ENCODE measurements around the gene NUDT12. TPM values are rescaled to one million over a fixed set of nuclear protein-coding genes. Genes with fewer than 3 reads are reported as not detected.

NUDT12 gene
- total RNA-seq = 21.5 TPM

DNA sequence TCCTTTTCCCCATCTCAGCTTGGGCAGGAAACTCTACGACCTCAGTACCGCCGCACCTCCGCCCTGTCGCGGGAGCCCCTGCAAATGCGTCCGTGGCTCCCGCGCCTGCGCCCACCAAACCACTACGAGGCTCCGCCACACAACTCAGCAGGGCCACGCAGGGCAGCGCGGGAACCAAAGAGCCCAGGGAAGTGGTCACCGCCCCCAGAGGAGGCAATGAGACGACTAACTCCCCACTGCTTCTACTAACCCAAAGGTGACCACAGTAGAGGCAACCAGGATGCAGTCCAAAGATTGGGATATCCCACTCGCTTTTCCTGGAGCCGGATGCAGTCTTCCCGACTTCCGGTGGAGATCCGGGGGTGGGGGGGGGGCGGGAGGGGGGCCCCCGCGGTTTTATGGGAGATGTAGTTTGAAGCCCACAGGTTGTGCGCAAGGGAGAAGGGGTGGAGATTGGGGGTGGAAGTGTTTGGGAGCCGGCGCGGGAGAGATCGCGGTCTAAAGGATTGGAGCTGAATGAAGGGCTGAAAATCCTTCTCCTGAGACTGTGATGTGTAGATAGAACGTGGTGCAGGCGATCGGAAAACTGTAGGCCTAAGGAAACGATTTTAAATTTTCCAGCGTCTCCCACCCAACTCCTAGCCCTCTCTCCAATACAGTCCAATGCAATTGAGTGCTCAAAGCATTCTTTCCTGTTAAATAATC is at the start of gene NUDT12:
NUDT12 (minus strand) TSS at position 337 of the 705 bp plus-strand sequence. CDS start 2,541 bp downstream, outside the sequence.
- DNase-seq = peak; percentile 90

DNA sequence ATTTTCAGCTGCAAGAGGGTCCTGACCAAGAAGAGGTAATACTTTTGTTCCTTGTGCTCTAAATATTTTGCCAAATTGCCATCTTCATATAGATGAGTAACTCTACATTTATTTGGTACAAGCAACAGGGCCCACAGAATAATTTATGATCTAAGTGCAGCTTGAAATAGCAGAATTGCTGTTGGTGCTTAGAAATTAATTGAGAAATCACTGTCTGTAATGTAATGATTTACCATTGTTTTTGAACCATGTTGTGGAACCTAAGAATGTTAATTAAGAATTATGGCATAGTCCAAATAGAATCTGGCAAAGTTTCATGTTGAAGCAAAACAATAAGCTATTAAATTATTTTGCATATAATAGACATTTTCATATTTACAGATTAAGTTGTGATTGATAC is 44.8 kb upstream of the NUDT12 start:
- no peak for DNase-seq

DNA sequence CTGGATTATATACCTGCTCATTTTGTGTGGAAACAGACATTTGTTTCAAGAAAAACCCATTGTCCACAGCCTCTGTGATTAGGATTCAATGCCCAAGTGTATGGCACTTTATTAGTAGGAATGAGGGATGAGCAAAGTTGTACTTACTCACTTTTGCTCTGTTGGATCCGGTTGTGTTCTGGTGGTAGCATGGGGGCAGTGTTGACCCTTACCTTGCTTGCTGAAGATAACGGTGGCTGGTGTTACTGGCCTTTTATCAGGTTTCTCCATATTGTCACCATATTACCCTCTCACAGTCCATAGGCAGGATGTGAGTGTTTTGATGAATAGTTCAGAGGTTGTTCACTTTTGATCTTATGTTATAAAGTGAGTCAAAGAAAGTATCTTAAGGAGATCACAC is 42.7 kb upstream of the NUDT12 start:
- DNase-seq = no peak

DNA sequence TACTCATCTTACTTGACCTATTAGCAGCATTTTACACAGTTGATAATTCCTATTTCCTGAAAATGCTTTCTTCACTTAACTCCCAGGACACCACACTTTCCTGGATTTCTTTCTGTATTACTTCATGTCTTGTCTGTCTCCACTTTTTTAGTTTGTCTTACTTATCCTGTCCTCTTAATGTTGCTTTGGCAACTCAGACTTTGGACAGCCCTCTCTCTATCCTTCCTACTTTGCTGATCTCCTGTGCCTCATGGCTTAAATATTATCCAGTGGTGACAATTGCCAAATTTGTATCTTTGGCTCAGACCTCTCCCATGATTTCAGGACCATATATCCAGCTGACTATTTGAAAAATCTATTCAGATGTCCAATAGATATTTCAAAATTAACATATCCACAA is 39.8 kb upstream of the NUDT12 start:
- DNase-seq = no peak

DNA sequence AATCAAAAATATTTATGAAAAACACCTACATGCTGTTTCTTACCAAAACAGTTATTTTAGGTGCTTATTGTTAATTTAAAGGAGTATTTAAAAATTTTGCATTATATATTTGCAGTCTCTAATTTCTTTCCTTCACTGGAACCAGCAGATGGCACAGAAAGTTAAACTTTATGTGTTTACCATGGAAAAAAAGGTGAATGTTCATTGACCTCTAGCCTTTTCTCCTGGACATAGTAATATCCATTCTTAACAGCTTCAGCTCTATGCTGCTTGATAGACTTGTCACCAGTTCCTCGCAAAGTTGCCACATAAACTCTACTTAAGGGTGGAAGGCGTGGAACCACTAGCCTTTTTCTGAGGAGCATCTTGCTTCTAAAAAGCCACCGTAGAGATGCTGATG is 38.7 kb upstream of the NUDT12 start:
- DNase-seq = no peak

DNA sequence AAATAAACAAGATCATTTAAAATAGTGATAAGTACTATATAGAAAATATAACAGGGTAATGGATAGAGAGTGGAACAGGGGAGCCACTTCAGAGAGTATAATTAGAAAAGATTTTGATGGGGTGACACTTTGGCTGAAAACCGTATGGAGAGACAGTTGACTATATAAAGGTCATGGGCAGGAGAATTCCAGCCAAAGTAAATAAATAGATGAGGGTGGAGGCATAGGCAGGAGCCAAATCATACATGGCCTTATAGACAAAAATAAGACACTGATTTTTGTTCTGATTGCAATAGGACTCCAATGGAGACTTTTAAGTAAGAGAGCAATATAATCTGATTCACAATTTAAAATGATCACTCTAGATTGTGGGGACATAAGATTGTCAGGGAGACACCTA is 37.5 kb upstream of the NUDT12 start:
- DNase-seq = no peak

DNA sequence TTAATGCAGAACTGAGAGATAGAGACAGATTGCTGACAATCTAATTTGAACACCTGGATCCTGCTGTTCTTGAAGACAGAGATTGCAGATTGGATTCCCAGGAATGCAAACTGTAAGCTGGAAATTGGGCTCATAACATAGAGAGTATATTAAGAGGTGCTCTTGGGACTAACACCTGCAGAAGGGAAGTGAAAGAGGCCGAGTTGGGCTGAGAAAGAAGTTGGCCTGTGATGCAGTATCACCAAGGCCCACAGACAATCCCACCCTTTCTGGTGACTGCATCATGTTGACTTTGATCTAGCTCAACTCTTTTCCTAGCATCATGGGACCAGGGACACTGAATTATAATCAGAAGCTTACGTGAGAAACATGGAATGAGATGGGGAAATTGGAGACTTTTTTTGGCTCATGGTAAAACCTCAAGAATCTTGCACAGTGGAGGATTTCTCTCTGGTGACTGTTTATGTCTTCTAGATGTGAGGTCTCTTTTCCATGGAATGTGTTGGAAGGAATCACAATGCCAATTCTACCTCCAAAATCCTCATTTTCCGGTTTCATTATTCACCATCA is 36.5 kb upstream of the NUDT12 start:
- no peak for DNase-seq

DNA sequence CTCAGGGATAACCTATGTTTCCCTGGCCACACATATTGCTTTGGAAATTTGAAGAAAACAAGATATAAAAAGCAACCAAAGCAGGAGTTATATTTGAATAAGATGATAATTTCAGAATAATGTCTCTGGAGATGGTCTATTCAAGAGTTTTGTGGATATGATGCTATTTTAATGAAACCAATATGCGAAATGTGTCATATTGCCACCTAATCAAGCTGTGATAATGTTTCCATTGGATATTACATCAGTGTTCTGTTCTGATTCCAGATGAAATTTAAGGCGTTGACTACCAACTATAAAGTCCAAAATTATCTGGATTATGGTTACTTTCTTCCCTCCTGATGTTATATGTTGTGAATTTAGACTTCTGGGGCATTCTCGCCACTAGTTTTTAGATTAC is 27.6 kb upstream of the NUDT12 start:
- DNase-seq = no peak

DNA sequence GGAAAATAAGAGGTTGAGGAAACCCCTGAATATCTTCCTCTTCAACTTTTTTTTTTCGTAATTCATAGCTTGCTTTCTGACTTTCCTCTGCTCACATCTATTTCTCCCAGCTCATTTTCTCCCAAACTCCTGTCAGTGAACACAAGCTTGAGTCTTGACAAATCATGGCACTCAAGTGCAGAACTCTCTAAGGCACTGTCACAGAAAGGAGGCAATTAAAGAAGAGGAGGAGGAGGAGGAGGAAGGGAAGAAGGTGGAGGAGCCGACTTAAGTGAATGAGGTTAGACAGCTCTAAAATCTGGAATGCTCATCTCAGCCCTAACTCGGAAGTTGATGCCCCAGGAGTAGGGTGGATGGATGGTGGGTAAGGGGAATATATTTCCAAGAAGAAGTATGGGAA is 27.2 kb upstream of the NUDT12 start:
- DNase-seq = no peak

DNA sequence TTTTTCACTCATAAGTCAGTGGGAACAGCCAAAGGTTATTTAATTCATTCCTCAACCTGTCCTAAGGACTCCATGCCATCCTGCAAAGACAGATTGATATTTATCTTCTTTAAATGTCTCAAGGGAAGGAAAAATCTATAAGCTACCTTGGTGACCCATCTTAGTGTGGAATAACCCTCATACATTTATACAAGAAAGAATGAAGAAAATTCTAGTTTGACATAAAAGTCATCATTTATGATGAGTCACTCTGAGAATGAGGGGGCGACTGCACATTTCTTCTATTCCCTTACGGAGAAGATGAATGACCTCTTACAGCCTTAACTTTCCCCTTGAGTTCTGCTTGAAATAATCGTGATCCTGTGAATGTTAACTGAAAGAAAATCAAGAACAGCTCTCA is 26.8 kb upstream of the NUDT12 start:
- DNase-seq = no peak

DNA sequence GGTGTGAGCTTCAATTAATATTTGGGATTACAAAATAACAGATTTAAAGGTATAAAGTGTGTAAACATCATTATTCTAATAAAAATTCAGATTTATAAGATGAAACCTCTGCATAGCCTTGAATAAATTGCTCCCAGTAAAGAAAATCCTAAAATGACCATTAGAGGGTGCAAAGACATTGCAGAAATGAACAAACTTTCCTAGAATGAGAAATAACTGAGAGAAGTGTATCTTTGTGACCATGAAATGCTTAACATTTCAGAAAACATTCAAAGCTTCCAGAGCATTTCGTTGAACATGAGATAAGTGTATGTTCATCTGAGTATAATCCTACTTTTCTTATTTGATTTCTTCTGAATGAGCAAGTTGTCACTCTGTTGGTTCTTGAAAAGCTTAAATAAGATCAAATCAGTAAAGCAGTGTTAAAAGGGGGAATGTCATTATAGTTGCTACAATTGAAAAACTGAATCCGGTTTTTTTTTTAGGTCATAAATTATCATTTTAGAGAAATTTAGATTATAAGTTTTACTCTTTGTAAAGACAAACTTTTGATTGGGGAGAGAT is 24.7 kb upstream of the NUDT12 start:
- DNase-seq = peak; percentile 63

DNA sequence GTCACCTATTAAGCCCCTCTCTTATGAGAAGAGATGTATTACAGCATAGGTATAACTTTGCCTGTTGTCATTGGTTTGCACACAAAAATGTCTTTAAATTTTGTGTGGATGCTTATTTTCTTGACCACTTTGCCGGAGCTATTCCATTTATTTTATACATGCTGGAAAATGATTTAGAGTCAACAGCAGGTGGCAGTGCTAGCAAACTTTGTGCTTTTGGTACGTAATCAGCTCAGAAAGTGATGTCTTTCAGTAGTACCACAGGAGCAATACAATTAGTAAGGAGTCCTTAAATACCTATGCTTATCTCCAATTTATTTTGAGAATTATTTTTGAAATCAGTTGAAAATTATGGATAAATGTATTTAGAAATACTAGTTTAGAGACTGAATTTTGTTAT is 19.8 kb upstream of the NUDT12 start:
- peak; percentile 72 for DNase-seq

DNA sequence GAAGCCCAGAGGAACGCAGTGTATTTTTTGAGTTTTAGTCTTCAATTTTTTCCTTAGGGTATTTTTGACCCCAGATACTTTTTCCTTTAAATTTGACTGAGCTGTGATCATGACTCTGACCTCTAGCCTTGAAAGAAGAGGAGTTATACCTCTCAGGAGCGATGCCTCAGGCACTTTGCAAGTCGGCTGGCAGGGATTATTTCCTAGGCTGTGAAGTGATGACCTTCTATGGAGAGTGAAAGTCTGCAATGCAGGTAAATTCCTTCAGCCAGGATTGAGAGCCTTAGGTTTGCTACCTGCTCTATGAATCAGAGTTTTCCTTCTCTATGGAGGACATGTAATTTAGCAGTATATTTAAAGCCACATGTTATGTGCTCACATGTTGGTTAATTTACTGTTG is 10.8 kb upstream of the NUDT12 start:
- DNase-seq = no peak

DNA sequence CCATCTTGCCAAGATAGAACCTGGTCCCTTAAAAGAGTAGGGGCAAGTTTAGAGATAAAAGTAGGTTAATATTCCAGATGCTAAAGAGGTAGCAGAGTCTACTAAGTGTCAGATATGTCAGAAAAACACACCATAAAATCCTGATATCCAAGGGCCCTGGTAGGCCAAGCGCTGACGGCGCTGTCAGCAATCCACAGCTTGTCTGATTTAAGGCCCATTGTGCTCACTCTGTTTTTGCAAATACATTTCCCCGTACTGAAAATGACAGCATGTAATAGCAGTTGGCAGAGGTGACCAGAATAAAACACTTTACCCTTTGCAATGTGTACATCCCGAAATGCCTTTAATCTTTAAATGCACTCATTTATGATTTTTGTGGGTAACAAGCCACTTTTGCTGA is 9.9 kb upstream of the NUDT12 start:
- no peak for DNase-seq

DNA sequence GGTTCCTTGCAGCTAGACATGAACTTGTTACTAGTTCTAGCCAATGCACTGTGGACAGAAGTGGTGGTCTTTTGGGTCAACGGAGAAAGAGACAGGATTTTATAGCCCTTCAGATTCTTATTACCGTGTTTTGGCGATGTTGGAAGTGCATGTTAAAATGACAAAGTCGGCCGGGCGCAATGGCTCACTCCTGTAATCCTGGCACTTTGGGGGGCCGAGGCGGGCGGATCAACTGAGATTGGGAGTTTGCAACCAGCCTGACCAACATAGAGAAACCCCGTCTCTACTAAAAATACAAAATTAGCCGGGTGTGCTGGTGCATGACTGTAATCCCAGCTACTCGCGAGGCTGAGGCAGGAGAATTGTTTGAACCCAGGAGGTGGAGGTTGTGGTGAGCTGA is 9.1 kb upstream of the NUDT12 start:
- no peak for DNase-seq

DNA sequence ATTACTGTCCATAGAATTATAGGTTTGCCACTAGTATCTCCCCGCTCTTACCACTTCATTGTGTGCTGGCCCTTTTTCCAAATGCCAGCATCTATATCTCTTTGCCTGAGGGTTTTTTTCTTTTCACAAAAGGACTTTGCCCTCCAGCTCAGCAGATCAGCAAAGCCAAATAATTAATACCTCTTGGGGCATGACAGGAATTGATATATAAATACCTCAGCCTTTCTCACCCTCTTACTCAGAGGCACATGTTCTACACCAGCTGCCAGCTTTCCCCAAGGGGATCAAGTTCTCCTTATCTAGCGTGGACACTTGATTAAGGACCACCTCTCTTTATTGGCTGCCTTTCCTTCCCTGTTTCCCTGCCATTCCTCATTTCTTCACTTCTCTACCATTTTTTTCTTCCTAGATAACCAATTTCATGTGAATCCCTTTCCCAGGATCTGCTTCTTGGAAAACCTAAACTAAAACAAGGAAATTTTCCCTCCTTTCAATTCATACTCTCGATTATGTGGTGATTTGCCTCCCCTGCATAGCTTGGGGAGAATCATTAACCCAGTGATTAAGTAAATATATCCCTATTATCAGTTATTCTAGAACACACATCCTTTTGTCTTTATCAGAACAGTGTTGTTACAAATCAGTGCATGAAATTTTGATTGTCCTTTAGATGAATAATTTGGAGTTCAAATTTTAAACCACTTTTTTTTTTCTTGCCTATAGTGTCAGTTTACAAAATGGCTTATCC is 6.9 kb upstream of the NUDT12 start:
- DNase-seq = peak; percentile 14

DNA sequence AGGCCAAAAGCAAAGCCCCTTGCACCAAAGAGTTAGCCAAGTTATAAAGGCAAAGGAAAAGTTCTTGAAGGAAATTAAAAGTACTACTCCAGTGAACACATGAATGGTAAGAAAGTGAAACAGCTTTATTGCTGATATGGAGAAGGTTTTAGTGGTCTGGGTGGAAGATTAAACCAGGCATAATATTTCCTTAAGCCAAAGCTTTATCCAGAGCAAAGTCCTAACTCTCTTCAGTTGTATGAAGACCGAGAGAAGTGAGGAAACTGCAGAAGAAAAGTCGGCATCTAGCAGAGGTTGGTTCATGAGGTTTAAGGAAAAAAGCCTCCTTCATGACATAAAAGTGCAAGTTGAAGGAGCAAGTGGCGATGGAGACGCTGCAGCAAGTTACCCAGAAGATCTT is 3.1 kb upstream of the NUDT12 start:
- DNase-seq = no peak

DNA sequence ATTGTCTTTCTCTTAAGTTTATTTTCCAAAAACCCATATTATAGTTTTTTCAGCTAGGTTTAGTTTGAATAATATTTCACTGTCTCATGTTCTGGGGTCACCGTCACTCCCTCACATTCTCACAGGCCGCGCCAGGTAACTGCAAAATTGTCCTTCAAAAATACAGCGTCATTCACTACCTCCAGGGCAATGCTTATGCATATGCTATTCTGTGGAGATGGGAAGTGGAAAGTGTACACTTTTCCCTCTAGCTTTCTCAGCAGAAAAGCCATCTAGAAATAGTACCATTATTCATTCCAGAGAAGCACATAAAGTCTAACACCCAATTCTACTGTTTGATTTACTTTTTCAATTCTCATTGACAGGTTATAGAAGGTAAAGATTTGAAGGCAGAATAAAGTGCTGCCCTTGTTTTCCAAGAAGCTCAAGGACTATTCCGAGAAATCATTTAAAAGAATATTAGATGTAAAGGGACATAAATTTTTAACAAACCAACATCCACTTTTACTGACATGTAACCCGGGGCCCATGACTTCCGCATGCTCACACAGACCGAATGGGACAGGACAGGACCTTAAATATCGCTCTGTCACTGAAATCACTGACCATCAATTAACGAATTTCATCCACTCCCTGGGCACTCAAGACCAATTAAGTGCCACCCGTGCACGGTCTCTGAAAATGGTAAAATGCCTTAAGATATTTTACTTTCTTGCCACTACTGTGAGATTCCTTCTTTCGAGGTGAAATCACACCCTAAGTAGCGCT is 720 bp downstream of the NUDT12 start:
- no peak for DNase-seq

DNA sequence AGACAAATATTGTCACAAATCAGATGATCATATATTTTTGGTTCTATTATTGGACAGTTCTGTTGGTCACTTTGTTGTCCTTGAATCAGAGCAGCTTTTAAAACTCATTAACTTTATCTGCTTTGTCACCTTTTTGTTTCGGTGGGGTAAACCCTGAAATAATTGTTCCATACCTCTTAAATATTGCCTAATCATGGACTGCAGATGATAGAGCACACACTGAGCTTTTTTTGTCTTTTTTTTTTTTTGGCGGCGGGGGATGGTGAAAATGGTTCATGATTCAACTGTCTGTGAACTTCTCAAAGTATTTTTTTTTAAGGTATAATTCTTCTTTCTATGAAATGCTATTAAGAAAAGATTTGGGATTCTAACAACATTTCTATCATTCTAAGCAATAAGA is 1.8 kb downstream of the NUDT12 start:
- DNase-seq = no peak

DNA sequence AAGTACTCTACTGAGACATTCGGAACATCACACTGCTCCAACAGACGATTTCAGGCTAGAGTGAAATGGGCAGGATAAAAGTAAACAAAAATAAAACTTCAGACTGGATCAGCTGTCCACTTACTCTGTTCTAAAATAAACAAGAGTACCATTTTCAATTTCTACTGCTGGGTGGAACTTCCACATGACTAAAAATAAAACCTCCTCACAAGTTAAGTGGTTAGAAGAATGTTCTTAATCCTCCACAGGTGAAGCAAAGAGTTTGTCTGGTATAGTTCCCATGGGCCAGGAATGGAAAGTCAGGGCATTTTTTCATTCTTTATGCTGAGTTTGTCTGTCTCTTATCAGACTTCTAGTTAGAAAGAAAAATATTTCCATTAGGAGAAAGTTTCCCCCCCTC is 15.7 kb downstream of the NUDT12 start:
- peak; percentile 8 for DNase-seq

DNA sequence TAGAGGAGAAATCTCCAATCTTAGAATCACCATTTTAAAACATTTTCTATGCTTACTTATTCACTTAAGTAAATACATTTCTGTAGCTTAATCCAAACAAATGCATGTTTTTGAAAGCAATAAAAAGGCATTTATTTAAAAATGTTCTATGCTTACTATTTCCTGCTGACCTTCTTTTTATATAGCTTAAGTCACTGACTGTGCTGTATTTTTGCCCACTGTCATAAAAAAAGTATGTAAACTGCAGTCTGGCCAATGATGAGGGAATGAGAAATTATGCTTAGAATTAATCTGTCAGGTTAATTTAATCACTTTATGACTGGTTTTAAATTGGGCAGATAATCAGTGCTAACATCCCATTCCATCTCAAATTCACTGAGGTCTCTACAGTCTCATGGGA is 20.1 kb downstream of the NUDT12 start:
- DNase-seq = no peak

DNA sequence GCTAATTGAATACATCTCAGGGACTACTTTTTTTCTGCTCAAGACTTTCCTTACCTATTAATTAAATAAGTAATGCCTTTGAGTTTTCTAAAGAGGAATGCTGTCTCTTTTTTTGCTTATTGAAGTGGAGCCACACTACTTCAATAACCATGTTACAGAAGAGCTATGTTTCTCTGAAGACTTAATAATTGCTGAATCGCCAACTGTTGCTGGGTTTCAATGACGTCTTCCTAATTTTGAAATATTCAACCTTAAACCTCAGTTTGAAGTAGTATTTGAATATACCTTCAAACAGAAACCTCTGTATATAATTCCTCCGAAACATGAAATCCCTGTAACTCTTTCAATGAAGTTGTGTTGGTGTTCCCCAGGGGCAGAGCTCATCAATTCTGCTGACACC is 21.0 kb downstream of the NUDT12 start:
- DNase-seq = no peak

DNA sequence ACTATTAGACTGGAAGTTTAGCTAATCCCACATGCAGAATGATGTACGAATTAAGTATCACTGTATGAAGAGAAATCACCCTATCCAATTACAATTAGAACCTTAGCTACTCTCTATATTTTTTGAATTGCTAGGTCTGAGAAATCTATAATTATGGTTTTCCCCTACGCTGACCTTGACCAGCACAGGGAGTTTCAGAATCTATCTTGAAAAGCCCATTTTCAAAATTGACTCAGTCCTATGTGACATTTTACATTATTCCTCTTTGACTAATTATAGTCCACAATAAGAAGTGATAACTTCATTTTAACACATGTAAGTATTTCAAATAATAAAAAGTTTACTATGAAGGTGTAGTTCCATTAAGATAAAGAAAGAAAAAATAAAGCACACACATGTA is 21.5 kb downstream of the NUDT12 start:
- DNase-seq = no peak
